Natural killer cell (primary cell): ENCODE data around the gene HYAL3. TPM values are rescaled to one million over a fixed set of nuclear protein-coding genes. Genes with fewer than 3 reads are reported as not detected.

Source experiments
- ATAC-seq, 3 donors: fragments of 150-1000 bp in 2 of 3; fragments of 200-7000 bp in 1 of 3; cut with Tn5 transposase; 1 replicate in 1 of 3; 2 replicates in 2 of 3; pipeline ENCODE4 v1.10.0; 2021; ENCODE audit warnings: mild to moderate bottlenecking in 2 of 3, moderate library complexity in 2 of 3
- DNase-seq, 2 donors: peaks; one replicate each; pipeline versions ENCODE4 v3.0.0 to v3.0.0-alpha.2; 2013 to 2021; ENCODE audit warnings: mixed read lengths in 1 of 2
- H3K27ac ChIP-seq: one replicate; pipeline ENCODE4 v1.5.1; 2013; ENCODE audit warnings: mild to moderate bottlenecking, low read length
- H3K27me3 ChIP-seq: one replicate; pipeline ENCODE4 v1.6.1; 2013; ENCODE audit warnings: low read length; ENCODE audit not compliant: control insufficient read depth, insufficient read depth
- H3K36me3 ChIP-seq: one replicate; pipeline ENCODE4 v1.6.1; 2013; ENCODE audit warnings: low read length; ENCODE audit not compliant: control insufficient read depth, insufficient read depth
- H3K4me1 ChIP-seq: one replicate; pipeline ENCODE4 v1.6.1; 2013; ENCODE audit warnings: low read length; ENCODE audit not compliant: control insufficient read depth, insufficient read depth
- H3K4me3 ChIP-seq: one replicate; pipeline ENCODE4 v1.5.1; 2013; ENCODE audit warnings: low read length
- H3K9me3 ChIP-seq: one replicate; pipeline ENCODE4 v1.6.1; 2013; ENCODE audit warnings: low read length; ENCODE audit not compliant: control insufficient read depth, insufficient read depth
- H3K27ac Mint-ChIP-seq, 2 donors: one replicate each; pipeline ENCODE4 v1.8.0; 2022; ENCODE audit warnings: mild to moderate bottlenecking in 2 of 2, mixed read lengths in 2 of 2, moderate library complexity in 1 of 2
- H3K27me3 Mint-ChIP-seq, 2 donors: one replicate each; pipeline ENCODE4 v1.8.0; 2022; ENCODE audit warnings: low read depth in 2 of 2, mixed read lengths in 2 of 2
- H3K36me3 Mint-ChIP-seq: one replicate; pipeline ENCODE4 v1.8.0; 2022; ENCODE audit warnings: mixed read lengths
- H3K4me1 Mint-ChIP-seq, 2 donors: one replicate each; pipeline ENCODE4 v1.8.0; 2022; ENCODE audit warnings: mixed read lengths in 2 of 2
- H3K4me3 Mint-ChIP-seq: one replicate; pipeline ENCODE4 v1.8.0; 2022; ENCODE audit warnings: mild to moderate bottlenecking, moderate library complexity, mixed read lengths
- H3K9me3 Mint-ChIP-seq, 2 donors: one replicate each; pipeline ENCODE4 v1.8.0; 2022; ENCODE audit warnings: mixed read lengths in 2 of 2
- WGBS: methylation state at CpG from one replicate; pipeline ENCODE4 v1.1.7; 2013; ENCODE audit warnings: missing lambda C conversion rate; ENCODE audit not compliant: insufficient coverage; 5-methylcytosine and 5-hydroxymethylcytosine counted together
- intact Hi-C: fragments of 100-400 bp; cut with micrococcal nuclease; formaldehyde crosslinking; loops from one replicate; pipeline ENCODE4 v1.14.2; 2022
- total RNA-seq, 4 donors: library from RNA; stranded (reverse); fragments of 120-200 nt in 1 of 4; gene quantifications; one replicate each; pipeline versions ENCODE4 v1.2.3 to v1.2.4, GENCODE V29; 2013 to 2022
- TF ChIP-seq, protein P1 (sequence below): fragments of 200-600 bp; IDR thresholded peaks from one replicate; pipeline ENCODE4 v1.8.0; 2022; ENCODE audit warnings: antibody characterized with exemption

HYAL3 gene
- total RNA-seq, 3 donors from 2014 or later (not counting 1 experiment from before 2014, with no cell fraction given) = 0.93 to 2.0 (median 1.2) TPM

DNA sequence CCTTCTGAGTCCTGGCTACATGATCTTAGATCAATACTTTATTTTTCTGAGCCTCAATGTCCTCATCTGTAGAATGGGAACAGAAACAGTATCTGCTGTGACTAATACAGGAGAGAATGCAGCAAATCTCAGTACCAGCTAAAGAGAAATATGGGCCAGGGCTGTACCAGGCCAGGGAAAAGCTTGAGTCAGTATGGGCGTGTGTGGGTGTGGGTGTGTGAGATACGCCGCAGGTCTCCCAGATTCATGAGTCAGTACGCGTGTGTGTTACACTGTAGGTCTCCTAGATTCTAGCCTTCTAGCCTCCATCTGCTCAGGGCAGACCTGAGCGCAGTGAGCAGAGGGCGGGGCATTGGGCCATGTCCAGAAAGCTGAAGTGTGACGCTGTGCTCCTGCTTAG, 48.0 kb downstream of the HYAL3 start:
- peaks cover 52% of the 10 kb centered on the region for H3K36me3 ChIP-seq
- H3K4me3 ChIP-seq = no peak overlapping the region
- Mint-ChIP-seq H3K27me3 (no peaks in the 10 kb centered on the region), H3K36me3 (no peaks in the 10 kb centered on the region), H3K27ac (peak overlapping the region; percentile 72 to 95), H3K4me1 (peaks cover 32 to 67% of the 10 kb centered on the region in 2 donors), H3K9me3 (no peaks in the 10 kb centered on the region), H3K4me3 (no peak overlapping the region)
- no peak overlapping the region for H3K27ac ChIP-seq
- peaks cover 86% of the 10 kb centered on the region for H3K4me1 ChIP-seq
- ATAC-seq (no peak), DNase-seq (no peak)
- no peaks in the 10 kb centered on the region for H3K9me3 ChIP-seq
- TF ChIP-seq, protein P1, sequence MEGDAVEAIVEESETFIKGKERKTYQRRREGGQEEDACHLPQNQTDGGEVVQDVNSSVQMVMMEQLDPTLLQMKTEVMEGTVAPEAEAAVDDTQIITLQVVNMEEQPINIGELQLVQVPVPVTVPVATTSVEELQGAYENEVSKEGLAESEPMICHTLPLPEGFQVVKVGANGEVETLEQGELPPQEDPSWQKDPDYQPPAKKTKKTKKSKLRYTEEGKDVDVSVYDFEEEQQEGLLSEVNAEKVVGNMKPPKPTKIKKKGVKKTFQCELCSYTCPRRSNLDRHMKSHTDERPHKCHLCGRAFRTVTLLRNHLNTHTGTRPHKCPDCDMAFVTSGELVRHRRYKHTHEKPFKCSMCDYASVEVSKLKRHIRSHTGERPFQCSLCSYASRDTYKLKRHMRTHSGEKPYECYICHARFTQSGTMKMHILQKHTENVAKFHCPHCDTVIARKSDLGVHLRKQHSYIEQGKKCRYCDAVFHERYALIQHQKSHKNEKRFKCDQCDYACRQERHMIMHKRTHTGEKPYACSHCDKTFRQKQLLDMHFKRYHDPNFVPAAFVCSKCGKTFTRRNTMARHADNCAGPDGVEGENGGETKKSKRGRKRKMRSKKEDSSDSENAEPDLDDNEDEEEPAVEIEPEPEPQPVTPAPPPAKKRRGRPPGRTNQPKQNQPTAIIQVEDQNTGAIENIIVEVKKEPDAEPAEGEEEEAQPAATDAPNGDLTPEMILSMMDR = no peak
- no peaks in the 10 kb centered on the region for H3K27me3 ChIP-seq
- intact Hi-C loops = no loop called here
- WGBS = 85% methylated on average over 8 of the region's 8 CpGs

DNA sequence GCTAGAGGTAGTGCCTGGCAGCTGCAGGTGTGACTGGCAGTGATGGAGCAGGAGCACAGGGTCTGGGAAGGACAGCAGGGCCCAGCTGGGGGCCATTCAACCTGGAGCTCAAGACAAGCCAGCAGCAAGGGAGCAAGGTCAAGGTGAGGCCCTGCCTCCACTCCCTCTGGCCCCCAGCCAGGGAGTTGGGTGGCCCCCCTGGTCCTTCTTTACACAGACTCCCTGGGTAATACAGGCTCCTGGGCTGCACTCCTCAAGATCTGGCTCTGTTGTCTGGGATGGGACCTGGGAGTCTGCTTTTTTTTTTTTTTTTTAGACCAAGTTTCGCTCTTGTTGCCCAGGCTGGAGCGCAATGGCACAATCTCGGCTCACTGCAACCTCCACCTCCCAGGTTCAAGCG, 48.7 kb downstream of the HYAL3 start:
- Mint-ChIP-seq H3K4me1 (peaks cover 38 to 74% of the 10 kb centered on the region in 2 donors), H3K36me3 (no peaks in the 10 kb centered on the region), H3K27ac (peak overlapping the region; percentile 72 to 95), H3K9me3 (no peaks in the 10 kb centered on the region), H3K4me3 (peak overlapping the region; percentile 28), H3K27me3 (no peaks in the 10 kb centered on the region)
- intact Hi-C loops = no loop called here
- WGBS = 95% methylated on average over 4 of the region's 4 CpGs
- DNase-seq = no peak
- Histone ChIP-seq H3K4me3 (no peak overlapping the region), H3K36me3 (peaks cover 50% of the 10 kb centered on the region), H3K27ac (no peak overlapping the region), H3K9me3 (no peaks in the 10 kb centered on the region), H3K4me1 (peaks cover 94% of the 10 kb centered on the region), H3K27me3 (no peaks in the 10 kb centered on the region)
- no peak for ATAC-seq
- TF ChIP-seq, protein P1 = no peak

DNA sequence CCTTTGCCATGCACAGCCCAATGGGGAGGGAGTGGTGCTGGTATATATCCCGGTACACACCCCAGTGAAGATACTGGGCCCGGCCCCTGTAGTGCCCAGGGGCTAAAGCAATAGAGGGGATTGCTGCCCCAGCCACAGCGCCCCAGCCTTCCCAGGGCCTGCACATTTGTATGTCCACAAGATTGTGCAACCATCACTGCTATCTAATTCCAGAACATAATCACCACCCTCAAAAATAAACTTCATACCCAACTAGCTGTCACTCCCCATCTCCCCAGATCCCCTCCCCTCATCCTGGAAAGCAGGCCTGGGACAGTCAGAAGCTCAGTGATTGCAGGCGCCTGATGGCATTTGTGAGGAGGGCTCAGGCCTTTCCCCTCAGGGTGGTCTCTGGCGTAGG, 49.7 kb downstream of the HYAL3 start:
- Histone ChIP-seq H3K36me3 (peaks cover 42% of the 10 kb centered on the region), H3K4me1 (peaks cover 95% of the 10 kb centered on the region), H3K9me3 (no peaks in the 10 kb centered on the region), H3K27ac (no peak overlapping the region), H3K4me3 (no peak overlapping the region), H3K27me3 (no peaks in the 10 kb centered on the region)
- WGBS = 97% methylated on average over 5 of the region's 5 CpGs
- peaks cover 47 to 80% of the 10 kb centered on the region in 2 donors for H3K4me1 Mint-ChIP-seq
- peak overlapping the region; percentile 72 to 95 for H3K27ac Mint-ChIP-seq
- H3K4me3 Mint-ChIP-seq = no peak overlapping the region
- DNase-seq (no peak), ATAC-seq (no peak)
- H3K36me3 Mint-ChIP-seq = no peaks in the 10 kb centered on the region
- intact Hi-C loops = no loop called here
- no peaks in the 10 kb centered on the region for H3K9me3 Mint-ChIP-seq
- TF ChIP-seq, protein P1 = no peak
- H3K27me3 Mint-ChIP-seq = no peaks in the 10 kb centered on the region

DNA sequence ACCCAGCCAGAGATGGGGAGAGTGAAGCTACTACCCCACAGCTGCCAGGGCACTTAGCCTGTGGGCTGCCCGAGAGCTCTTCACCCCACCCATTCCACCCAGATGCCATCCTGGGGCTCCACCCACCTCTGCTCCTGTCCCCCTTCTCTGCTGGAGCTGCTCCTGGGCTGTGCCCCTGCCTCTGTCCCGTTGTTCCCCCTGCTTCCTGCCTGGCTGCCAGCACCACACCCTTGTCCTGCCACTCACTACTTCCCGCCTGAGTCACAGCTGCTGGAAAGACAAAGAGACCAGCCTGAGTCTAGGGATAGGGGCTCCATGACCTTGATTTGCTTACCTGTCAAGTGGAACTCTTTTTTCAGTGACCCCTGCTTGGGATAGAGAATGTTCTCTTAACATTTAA, 50.8 kb downstream of the HYAL3 start:
- H3K27ac Mint-ChIP-seq = peak overlapping the region; percentile 95
- intact Hi-C loops = no loop called here
- WGBS = 54% methylated on average over 3 of the region's 3 CpGs
- H3K36me3 Mint-ChIP-seq = no peaks in the 10 kb centered on the region
- H3K4me1 Mint-ChIP-seq = peaks cover 55 to 79% of the 10 kb centered on the region in 2 donors
- H3K4me3 ChIP-seq = no peak overlapping the region
- DNase-seq = no peak
- peaks cover 99% of the 10 kb centered on the region for H3K4me1 ChIP-seq
- no peaks in the 10 kb centered on the region for H3K9me3 Mint-ChIP-seq
- TF ChIP-seq, protein P1 = no peak
- no peaks in the 10 kb centered on the region for H3K9me3 ChIP-seq
- H3K27me3 Mint-ChIP-seq = no peaks in the 10 kb centered on the region
- no peak for ATAC-seq
- H3K27me3 ChIP-seq = no peaks in the 10 kb centered on the region
- peak overlapping the region; percentile 10 for H3K4me3 Mint-ChIP-seq
- peak overlapping the region; percentile 41 for H3K27ac ChIP-seq
- peaks cover 38% of the 10 kb centered on the region for H3K36me3 ChIP-seq
